RWPE2 (cell line): ENCODE data around the gene RAB13.

Experiments used
- ATAC-seq: fragments of 200-7000 bp; cut with Tn5 transposase; 3 replicates; pipeline ENCODE4 v1.9.1; 2021; ENCODE audit warnings: low read depth
- DNase-seq: peaks from one replicate; pipeline ENCODE4 v3.0.0-alpha.2; 2020; ENCODE audit warnings: low spot score
- H3K27ac ChIP-seq: fragments of 450-650 bp; 2 replicates; pipeline ENCODE4 v1.5.1; 2017; ENCODE audit warnings: mild to moderate bottlenecking; ENCODE audit not compliant: poor library complexity, severe bottlenecking
- H3K27me3 ChIP-seq: fragments of 250-450 bp; sonication (Bioruptor Pico); 2 replicates; pipeline ENCODE4 v1.5.1; 2021; ENCODE audit warnings: mild to moderate bottlenecking, moderate library complexity; ENCODE audit not compliant: insufficient read depth, poor library complexity, severe bottlenecking
- H3K36me3 ChIP-seq: fragments of 250-450 bp; sonication (Bioruptor Pico); 2 replicates; pipeline ENCODE4 v1.5.1; 2020; ENCODE audit warnings: low read depth, mild to moderate bottlenecking, moderate library complexity
- H3K4me1 ChIP-seq: fragments of 250-450 bp; sonication (Bioruptor Pico); 2 replicates; pipeline ENCODE4 v1.5.1; 2021; ENCODE audit warnings: mild to moderate bottlenecking, moderate library complexity; ENCODE audit not compliant: insufficient read depth, poor library complexity, severe bottlenecking
- H3K4me3 ChIP-seq: fragments of 250-450 bp; sonication (Bioruptor Pico); 2 replicates; pipeline ENCODE4 v1.5.1; 2021; ENCODE audit warnings: mild to moderate bottlenecking, moderate library complexity; ENCODE audit not compliant: severe bottlenecking
- H3K9me3 ChIP-seq: fragments of 250-450 bp; sonication (Bioruptor Pico); 2 replicates; pipeline ENCODE4 v1.5.1; 2021; ENCODE audit warnings: mild to moderate bottlenecking, moderate library complexity; ENCODE audit not compliant: severe bottlenecking
- TF ChIP-seq, protein P1 (sequence below): fragments of 450-650 bp; IDR thresholded peaks from one replicate; pipeline ENCODE4 v1.5.1; 2017; ENCODE audit warnings: mild to moderate bottlenecking, moderate library complexity; ENCODE audit not compliant: poor library complexity, severe bottlenecking

The RAB13 gene

DNA sequence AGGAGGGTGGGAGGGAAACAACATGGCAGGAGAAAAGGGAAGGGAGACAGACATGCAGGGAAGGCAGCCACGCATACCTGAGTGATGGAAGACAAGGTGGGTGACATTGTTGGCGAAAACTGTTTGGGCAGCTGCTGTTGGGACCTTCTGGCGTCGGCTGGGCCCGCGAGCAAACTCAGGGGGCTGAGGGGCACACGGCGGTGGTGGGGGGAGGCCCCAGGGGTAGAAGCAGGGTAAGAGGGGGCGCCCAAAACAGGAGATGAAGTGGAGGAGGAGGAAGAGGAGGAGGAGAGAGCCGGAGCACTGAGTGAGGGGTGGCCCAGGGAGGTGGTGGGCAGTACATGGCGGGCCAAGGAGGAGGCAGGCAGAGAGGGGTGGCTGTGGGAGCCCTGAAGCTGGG lies 35.0 kb downstream of the RAB13 start:
- DNase-seq (no peak), ATAC-seq (no peak)
- Histone ChIP-seq H3K27me3 (no peaks in the 10 kb centered on the region), H3K4me1 (no peaks in the 10 kb centered on the region), H3K36me3 (peaks cover 46% of the 10 kb centered on the region), H3K4me3 (no peak overlapping the region), H3K9me3 (no peaks in the 10 kb centered on the region), H3K27ac (no peak overlapping the region)
- TF ChIP-seq, protein P1, sequence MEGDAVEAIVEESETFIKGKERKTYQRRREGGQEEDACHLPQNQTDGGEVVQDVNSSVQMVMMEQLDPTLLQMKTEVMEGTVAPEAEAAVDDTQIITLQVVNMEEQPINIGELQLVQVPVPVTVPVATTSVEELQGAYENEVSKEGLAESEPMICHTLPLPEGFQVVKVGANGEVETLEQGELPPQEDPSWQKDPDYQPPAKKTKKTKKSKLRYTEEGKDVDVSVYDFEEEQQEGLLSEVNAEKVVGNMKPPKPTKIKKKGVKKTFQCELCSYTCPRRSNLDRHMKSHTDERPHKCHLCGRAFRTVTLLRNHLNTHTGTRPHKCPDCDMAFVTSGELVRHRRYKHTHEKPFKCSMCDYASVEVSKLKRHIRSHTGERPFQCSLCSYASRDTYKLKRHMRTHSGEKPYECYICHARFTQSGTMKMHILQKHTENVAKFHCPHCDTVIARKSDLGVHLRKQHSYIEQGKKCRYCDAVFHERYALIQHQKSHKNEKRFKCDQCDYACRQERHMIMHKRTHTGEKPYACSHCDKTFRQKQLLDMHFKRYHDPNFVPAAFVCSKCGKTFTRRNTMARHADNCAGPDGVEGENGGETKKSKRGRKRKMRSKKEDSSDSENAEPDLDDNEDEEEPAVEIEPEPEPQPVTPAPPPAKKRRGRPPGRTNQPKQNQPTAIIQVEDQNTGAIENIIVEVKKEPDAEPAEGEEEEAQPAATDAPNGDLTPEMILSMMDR: no peak

DNA sequence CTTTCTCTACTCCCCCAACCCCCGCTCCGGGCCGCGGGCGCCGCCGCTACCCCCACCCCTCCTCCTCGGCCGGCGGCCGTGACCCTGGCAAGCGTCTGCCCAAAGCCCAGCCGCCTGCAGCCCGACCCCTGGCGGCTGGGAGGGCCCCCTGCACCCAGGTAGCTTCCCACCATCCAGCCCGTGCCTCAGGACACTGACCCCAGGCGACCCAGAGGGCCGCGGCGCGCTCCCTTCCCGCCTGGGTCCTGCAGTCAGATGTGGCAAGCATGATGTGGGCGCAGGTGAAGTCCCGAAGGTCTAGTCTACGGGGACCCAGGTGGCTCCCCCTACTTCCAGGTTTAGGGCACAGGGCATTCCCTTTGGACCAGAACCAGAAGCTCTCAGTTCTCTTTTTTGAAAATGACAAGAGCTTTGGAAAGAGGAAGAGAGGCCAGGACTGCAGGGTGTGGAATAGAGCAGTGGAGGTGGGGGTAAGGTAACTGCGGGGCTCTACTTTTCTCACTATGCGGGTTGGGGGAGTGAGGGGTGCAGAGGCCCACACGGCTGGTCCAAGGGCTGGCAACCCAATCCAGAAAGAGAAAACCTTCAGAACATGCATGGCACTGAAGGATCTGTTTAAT lies 39.4 kb downstream of the RAB13 start, which contains the start of gene DENND4B:
Gene DENND4B, minus strand, starts transcription at position 97 of the 620 bp plus-strand sequence. CDS start 2,344 bp downstream, outside the sequence.
- TF ChIP-seq, protein P1: peak; percentile 98
- no peaks in the 10 kb centered on the region for H3K9me3 ChIP-seq
- H3K27ac ChIP-seq: peak within 1 kb of the TSS; percentile 76
- H3K36me3 ChIP-seq: peaks cover 48% of the 10 kb centered on the region
- no peak for DNase-seq
- ATAC-seq: peak; percentile 91
- H3K4me1 ChIP-seq: no peaks in the 10 kb centered on the region
- H3K4me3 ChIP-seq: peak within 1 kb of the TSS; percentile 77
- no peaks in the 10 kb centered on the region for H3K27me3 ChIP-seq

DNA sequence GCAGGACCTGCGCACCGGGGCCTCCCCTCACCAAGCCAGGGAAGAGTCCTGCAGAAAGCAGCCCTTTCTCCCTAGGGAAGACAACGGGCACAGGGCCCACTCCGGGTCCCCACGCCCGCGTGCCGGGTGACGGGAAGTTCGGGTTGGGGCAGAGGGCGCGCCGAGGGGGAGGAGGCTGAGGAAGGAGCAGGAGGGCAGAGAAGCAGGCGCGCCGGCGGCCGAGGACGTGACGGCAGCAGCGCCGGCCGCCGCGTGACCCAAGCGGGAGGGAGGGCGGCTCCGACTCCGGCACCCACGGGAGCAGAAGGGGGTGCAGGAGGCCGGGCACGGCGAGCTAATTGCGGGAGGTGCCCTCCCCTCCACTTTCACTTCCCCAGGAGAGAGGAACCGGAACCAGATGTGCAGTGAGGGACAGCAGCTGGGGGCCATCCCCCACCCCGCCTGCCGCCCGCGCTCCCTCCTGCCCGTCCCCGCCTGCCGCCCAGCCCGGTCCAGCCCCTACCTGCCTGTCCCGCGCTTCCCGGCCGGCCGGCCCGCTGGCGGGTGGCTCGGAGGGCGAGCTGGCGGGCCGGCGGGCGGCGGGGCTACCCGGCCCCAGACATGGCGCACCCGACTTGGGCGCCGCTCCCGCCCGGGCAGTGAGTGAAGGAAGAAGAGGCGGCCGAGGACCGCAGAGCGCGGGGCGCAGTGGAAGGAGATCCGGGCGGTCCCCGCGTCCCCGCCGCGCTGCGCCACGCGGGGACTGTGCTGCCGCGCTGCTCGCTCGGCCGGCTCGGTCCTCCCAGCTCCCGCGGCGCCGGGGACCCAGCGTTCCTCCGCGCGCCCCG lies 40.1 kb downstream of the RAB13 start:
- Histone ChIP-seq H3K36me3 (peaks cover 51% of the 10 kb centered on the region), H3K4me1 (no peaks in the 10 kb centered on the region), H3K27ac (peak overlapping the region; percentile 76), H3K27me3 (no peaks in the 10 kb centered on the region), H3K9me3 (no peaks in the 10 kb centered on the region), H3K4me3 (peak overlapping the region; percentile 77)
- ATAC-seq (peak; percentile 54), DNase-seq (no peak)
- TF ChIP-seq, protein P1: no peak

DNA sequence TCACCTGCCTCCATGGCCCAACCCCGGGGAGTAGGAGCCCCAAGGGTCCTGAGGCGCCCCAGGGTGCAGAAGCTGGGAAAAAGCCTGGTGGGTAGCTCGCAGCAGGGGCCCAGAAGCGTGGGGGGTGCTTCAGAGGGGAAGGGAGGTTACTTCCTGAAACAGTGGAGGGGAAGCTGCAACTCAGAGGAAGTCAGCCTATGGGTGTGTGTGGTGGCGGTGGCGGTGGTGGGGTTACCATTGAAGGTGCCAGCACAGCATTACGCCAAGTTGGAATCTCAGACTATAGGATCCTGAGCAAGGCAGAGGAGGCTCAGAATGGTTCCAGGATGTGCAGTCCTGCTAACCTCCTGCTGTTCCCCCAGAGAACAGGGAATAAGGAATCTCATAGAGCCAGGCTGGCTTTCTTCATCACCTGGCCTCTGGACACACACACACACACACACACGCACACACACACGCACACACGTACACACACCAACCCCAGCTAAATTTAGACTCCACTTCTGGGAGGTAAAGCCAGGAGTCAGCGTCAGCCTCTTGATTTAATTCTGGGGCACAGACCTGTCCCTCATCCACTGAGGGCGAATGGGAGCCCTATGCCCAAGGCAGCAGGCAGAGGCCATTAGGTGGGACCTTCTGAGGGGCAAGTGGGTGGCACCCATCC lies 40.9 kb downstream of the RAB13 start:
- DNase-seq (no peak), ATAC-seq (peak; percentile 11; the same call in 2 of the 3 replicates)
- H3K4me3 ChIP-seq: peak overlapping the region; percentile 77
- no peaks in the 10 kb centered on the region for H3K4me1 ChIP-seq
- no peaks in the 10 kb centered on the region for H3K9me3 ChIP-seq
- H3K27ac ChIP-seq: peak overlapping the region; percentile 76
- no peaks in the 10 kb centered on the region for H3K27me3 ChIP-seq
- peaks cover 49% of the 10 kb centered on the region for H3K36me3 ChIP-seq
- TF ChIP-seq, protein P1: no peak
